Skeletal muscle tissue (tissue), 4 donors: ENCODE data around the gene TSPAN11. TPM values are rescaled to one million over a fixed set of nuclear protein-coding genes. Genes with fewer than 3 reads are reported as not detected.

Experiments used
- H3K27ac ChIP-seq: one replicate; pipeline ENCODE4 v1.7.0; 2013; ENCODE audit warnings: mild to moderate bottlenecking, low read depth, low read length, inconsistent platforms
- H3K27me3 ChIP-seq, 3 donors: one replicate each; pipeline ENCODE4 v1.7.0; 2013; ENCODE audit warnings: low read length in 3 of 3; ENCODE audit not compliant: control insufficient read depth in 3 of 3, insufficient read depth in 3 of 3
- H3K36me3 ChIP-seq, 3 donors: one replicate each; pipeline ENCODE4 v1.7.0; 2013; ENCODE audit warnings: low read length in 3 of 3; ENCODE audit not compliant: control insufficient read depth in 3 of 3, insufficient read depth in 3 of 3
- H3K4me1 ChIP-seq, 3 donors: one replicate each; pipeline ENCODE4 v1.7.0; 2013; ENCODE audit warnings: low read length in 3 of 3, mild to moderate bottlenecking in 3 of 3; ENCODE audit not compliant: control insufficient read depth in 3 of 3, insufficient read depth in 3 of 3
- H3K4me3 ChIP-seq, 3 donors: one replicate each; pipeline ENCODE4 v1.7.0; 2013; ENCODE audit warnings: low read length in 3 of 3
- H3K9ac ChIP-seq, 3 donors: one replicate each; pipeline ENCODE4 v1.7.0; 2013; ENCODE audit warnings: low read length in 3 of 3, mild to moderate bottlenecking in 3 of 3, moderate library complexity in 2 of 3, low read depth in 1 of 3
- H3K9me3 ChIP-seq, 3 donors: one replicate each; pipeline ENCODE4 v1.7.0; 2013; ENCODE audit warnings: low read length in 3 of 3; ENCODE audit not compliant: control insufficient read depth in 3 of 3
- total RNA-seq: library from RNA; depleted of rRNA; stranded (reverse); fragments of >200 nt; gene quantifications from one replicate; pipeline ENCODE4 v1.2.3, GENCODE V29; 2014
- donor health status: Osteomylitis.

TSPAN11 gene
- total RNA-seq, 1 donor from 2014 or later: 7.3 TPM

- peaks cover 11 to 14% (median 13%) of the 10 kb centered on the region in 3 donors for H3K4me1 ChIP-seq
- no peak overlapping the region for H3K9ac ChIP-seq
- no peak overlapping the region for H3K4me3 ChIP-seq
- no peaks in the 10 kb centered on the region for H3K36me3 ChIP-seq
- H3K27ac ChIP-seq: no peak overlapping the region
- no peaks in the 10 kb centered on the region for H3K9me3 ChIP-seq
- no peaks in the 10 kb centered on the region for H3K27me3 ChIP-seq
These were observed 106.6 kb downstream of the TSPAN11 start for GRCh38 chr12:31033146-31033545.

GRCh38 chr12:31033681-31034080 lies 107.1 kb downstream of the TSPAN11 start:
- Histone ChIP-seq H3K27ac (no peak overlapping the region), H3K4me3 (no peak overlapping the region), H3K9me3 (no peaks in the 10 kb centered on the region), H3K36me3 (no peaks in the 10 kb centered on the region), H3K9ac (no peak overlapping the region), H3K4me1 (peaks cover 11 to 14% (median 13%) of the 10 kb centered on the region in 3 donors), H3K27me3 (no peaks in the 10 kb centered on the region)

GRCh38 chr12:31034372-31034771 lies 107.8 kb downstream of the TSPAN11 start:
- Histone ChIP-seq H3K4me3 (no peak overlapping the region), H3K27me3 (no peaks in the 10 kb centered on the region), H3K9me3 (no peaks in the 10 kb centered on the region), H3K9ac (no peak overlapping the region), H3K36me3 (no peaks in the 10 kb centered on the region), H3K4me1 (peaks cover 9 to 13% (median 13%) of the 10 kb centered on the region in 3 donors), H3K27ac (no peak overlapping the region)

- H3K4me1 ChIP-seq: peaks cover under 1 to 5% (median 4%) of the 10 kb centered on the region in 3 donors
- H3K27me3 ChIP-seq: no peaks in the 10 kb centered on the region
- H3K4me3 ChIP-seq: no peak overlapping the region
- no peak overlapping the region for H3K9ac ChIP-seq
- H3K9me3 ChIP-seq: no peaks in the 10 kb centered on the region
- H3K27ac ChIP-seq: no peak overlapping the region
- no peaks in the 10 kb centered on the region for H3K36me3 ChIP-seq
These were observed 108.7 kb downstream of the TSPAN11 start for GRCh38 chr12:31035226-31035625.

- Histone ChIP-seq H3K36me3 (no peaks in the 10 kb centered on the region), H3K9me3 (no peaks in the 10 kb centered on the region), H3K4me3 (no peak overlapping the region), H3K4me1 (peaks cover 0 to under 1% (median under 1%) of the 10 kb centered on the region in 3 donors), H3K27ac (no peak overlapping the region), H3K9ac (no peak overlapping the region), H3K27me3 (no peaks in the 10 kb centered on the region)
These were observed 109.6 kb downstream of the TSPAN11 start for GRCh38 chr12:31035967-31036665.

- Histone ChIP-seq H3K27me3 (no peaks in the 10 kb centered on the region), H3K4me3 (no peak overlapping the region), H3K4me1 (peaks cover 3 to 5% (median 4%) of the 10 kb centered on the region in 3 donors), H3K9ac (no peak overlapping the region), H3K27ac (no peak overlapping the region), H3K9me3 (no peaks in the 10 kb centered on the region), H3K36me3 (no peaks in the 10 kb centered on the region)
These were observed 110.5 kb downstream of the TSPAN11 start for GRCh38 chr12:31037028-31037427.

- H3K4me1 ChIP-seq: peaks cover 3 to 5% (median 4%) of the 10 kb centered on the region in 3 donors
- no peak overlapping the region for H3K27ac ChIP-seq
- no peaks in the 10 kb centered on the region for H3K27me3 ChIP-seq
- H3K9ac ChIP-seq: no peak overlapping the region
- no peaks in the 10 kb centered on the region for H3K9me3 ChIP-seq
- H3K36me3 ChIP-seq: no peaks in the 10 kb centered on the region
- H3K4me3 ChIP-seq: no peak overlapping the region
These were observed 111.4 kb downstream of the TSPAN11 start for GRCh38 chr12:31037931-31038330.

GRCh38 chr12:31041033-31041564 lies 114.6 kb downstream of the TSPAN11 start:
- Histone ChIP-seq H3K36me3 (no peaks in the 10 kb centered on the region), H3K27ac (no peak overlapping the region), H3K4me3 (no peak overlapping the region), H3K27me3 (no peaks in the 10 kb centered on the region), H3K9me3 (no peaks in the 10 kb centered on the region), H3K4me1 (peaks cover 3 to 5% (median 4%) of the 10 kb centered on the region in 3 donors), H3K9ac (peak overlapping the region in 1 of 3 donors; percentile 50)

Other genes with a start within 250 kb of the TSPAN11 start
- gene IPO8, start 230.9 kb upstream of the TSPAN11 start, total RNA-seq: 40.7 TPM
- gene CAPRIN2, start 171.8 kb upstream of the TSPAN11 start, total RNA-seq: 15.7 TPM
- 24.5 TPM for gene DDX11, start 147.1 kb downstream of the TSPAN11 start, total RNA-seq